Fibroblast of lung (primary cell): ENCODE measurements around the gene KRTAP20-3. TPM values are rescaled to one million over a fixed set of nuclear protein-coding genes. Genes with fewer than 3 reads are reported as not detected.

Experiments
- DNase-seq, 2 donors: peaks; one replicate each; pipeline versions ENCODE4 v3.0.0 to v3.0.0-alpha.2; 2010; ENCODE audit warnings: low read depth in 2 of 2
- H2AFZ ChIP-seq: 2 replicates; pipeline ENCODE4 v1.5.1; 2012; ENCODE audit warnings: low read length, control low read depth, inconsistent platforms
- H3K27ac ChIP-seq: 2 replicates; pipeline ENCODE4 v1.5.1; 2011; ENCODE audit warnings: low read length, control low read depth; ENCODE audit not compliant: insufficient read depth
- H3K27me3 ChIP-seq: 2 replicates; pipeline ENCODE4 v1.5.1; 2011; ENCODE audit warnings: mild to moderate bottlenecking, low read length; ENCODE audit not compliant: control insufficient read depth, insufficient read depth
- H3K36me3 ChIP-seq: 2 replicates; pipeline ENCODE4 v1.5.1; 2011; ENCODE audit warnings: low read length; ENCODE audit not compliant: control insufficient read depth, insufficient read depth
- H3K4me1 ChIP-seq: 2 replicates; pipeline ENCODE4 v1.5.1; 2011; ENCODE audit warnings: low read length; ENCODE audit not compliant: control insufficient read depth, insufficient read depth; ENCODE audit errors: extremely low read depth
- H3K4me2 ChIP-seq: 2 replicates; pipeline ENCODE4 v1.5.1; 2011; ENCODE audit warnings: low read length, control low read depth; ENCODE audit not compliant: insufficient read depth; ENCODE audit errors: extremely low read depth
- H3K4me3 ChIP-seq, 4 experiments: fragments of 200-600 bp in 1 of 4; sonication (generic) in 1 of 4; replicated peaks in 1 of 4; 2 replicates each; pipeline ENCODE4 v1.5.1; 2011 to 2016; ENCODE audit warnings: low read length in 4 of 4, low read depth in 3 of 4, mild to moderate bottlenecking in 3 of 4, control low read depth in 2 of 4, inconsistent platforms in 1 of 4, mixed read lengths in 1 of 4; ENCODE audit not compliant: insufficient read depth in 1 of 4; ENCODE audit errors: control extremely low read depth in 1 of 4
- H3K79me2 ChIP-seq: 2 replicates; pipeline ENCODE4 v1.5.1; 2012; ENCODE audit warnings: mild to moderate bottlenecking, low read length, inconsistent platforms; ENCODE audit not compliant: control insufficient read depth, insufficient read depth
- H3K9ac ChIP-seq: 2 replicates; pipeline ENCODE4 v1.5.1; 2011; ENCODE audit warnings: mild to moderate bottlenecking, low read length, control low read depth; ENCODE audit not compliant: insufficient read depth
- H3K9me3 ChIP-seq: 2 replicates; pipeline ENCODE4 v1.5.1; 2012; ENCODE audit warnings: low read depth, low read length; ENCODE audit not compliant: control insufficient read depth, insufficient read depth
- H4K20me1 ChIP-seq: 2 replicates; pipeline ENCODE4 v1.5.1; 2011; ENCODE audit warnings: low read length; ENCODE audit not compliant: control insufficient read depth, insufficient read depth; ENCODE audit errors: extremely low read depth
- CTCF ChIP-seq, 2 donors: IDR thresholded peaks in 1 of 2; conservative IDR thresholded peaks in 1 of 2; 1 replicate in 1 of 2; 2 replicates in 1 of 2; pipeline ENCODE4 v1.5.1; 2011 to 2012; ENCODE audit warnings: low read length in 2 of 2, control low read depth in 1 of 2, inconsistent platforms in 1 of 2, low read depth in 1 of 2, mild to moderate bottlenecking in 1 of 2
- EZH2 ChIP-seq: IDR thresholded peaks from 2 replicates; pipeline ENCODE4 v1.5.1; 2012; ENCODE audit warnings: low read length, control low read depth, mild to moderate bottlenecking; ENCODE audit errors: missing control alignments
- polyA plus RNA-seq, 2 donors: library from polyadenylated mRNA; depleted of rRNA in 1 of 2; stranded (reverse) in 1 of 2; unstranded in 1 of 2; fragments of >200 nt; gene quantifications; 2 replicates each; pipeline ENCODE4 v1.2.1, GENCODE V29; 2011 to 2012; ENCODE audit warnings: missing spikeins in 1 of 2
- total RNA-seq: library from RNA; depleted of rRNA; stranded (reverse); fragments of >200 nt; gene quantifications from 2 replicates; pipeline ENCODE4 v1.2.1, GENCODE V29; 2014

The KRTAP20-3 gene
- total and polyA plus RNA-seq, 2 donors (not counting 1 experiment from before 2014, with no cell fraction given): not detected

GRCh38 chr21:30676737-30677136 lies 34.1 kb downstream of the KRTAP20-3 start:
- Histone ChIP-seq H3K4me1 (no peaks in the 10 kb centered on the region), H4K20me1 (no peaks in the 10 kb centered on the region), H3K4me2 (no peak overlapping the region), H3K36me3 (no peaks in the 10 kb centered on the region), H3K9me3 (no peaks in the 10 kb centered on the region), H3K27ac (no peak overlapping the region), H2AFZ (no peak overlapping the region), H3K9ac (no peak overlapping the region), H3K27me3 (no peaks in the 10 kb centered on the region), H3K4me3 (no peak overlapping the region), H3K79me2 (no peaks in the 10 kb centered on the region)
- TF ChIP-seq EZH2: no peak
- TF ChIP-seq CTCF (conservative IDR thresholded peaks at IDR 0.05 in 1 of 2, IDR thresholded peaks at IDR 0.05 in 1 of 2; ENCODE audit: low read depth in 1 of 2, low read length in 2 of 2): no peak
- no peak for DNase-seq

- Histone ChIP-seq H3K4me1 (no peaks in the 10 kb centered on the region), H3K27ac (no peak overlapping the region), H3K4me2 (no peak overlapping the region), H3K27me3 (no peaks in the 10 kb centered on the region), H3K36me3 (no peaks in the 10 kb centered on the region), H3K9me3 (no peaks in the 10 kb centered on the region), H2AFZ (no peak overlapping the region), H4K20me1 (no peaks in the 10 kb centered on the region), H3K4me3 (no peak overlapping the region), H3K79me2 (no peaks in the 10 kb centered on the region), H3K9ac (no peak overlapping the region)
- no peak for DNase-seq
- TF ChIP-seq CTCF (conservative IDR thresholded peaks at IDR 0.05 in 1 of 2, IDR thresholded peaks at IDR 0.05 in 1 of 2; ENCODE audit: low read depth in 1 of 2, low read length in 2 of 2): no peak
- no peak for TF ChIP-seq EZH2
Observed at GRCh38 chr21:30680586-30680985, 37.9 kb downstream of the KRTAP20-3 start.

- no peak overlapping the region for H2AFZ ChIP-seq
- TF ChIP-seq CTCF (conservative IDR thresholded peaks at IDR 0.05 in 1 of 2, IDR thresholded peaks at IDR 0.05 in 1 of 2; ENCODE audit: low read depth in 1 of 2, low read length in 2 of 2) (no peak), EZH2 (no peak)
- no peak overlapping the region for H3K4me2 ChIP-seq
Observed at GRCh38 chr21:30684506-30684905, 41.8 kb downstream of the KRTAP20-3 start.

More at GRCh38 chr21:30684506-30684905, 41.8 kb downstream of the KRTAP20-3 start:
- H3K4me3 ChIP-seq: no peak overlapping the region
- no peaks in the 10 kb centered on the region for H4K20me1 ChIP-seq
- H3K79me2 ChIP-seq: no peaks in the 10 kb centered on the region
- H3K36me3 ChIP-seq: no peaks in the 10 kb centered on the region
- no peaks in the 10 kb centered on the region for H3K4me1 ChIP-seq
- H3K27me3 ChIP-seq: no peaks in the 10 kb centered on the region
- H3K27ac ChIP-seq: no peak overlapping the region
- H3K9ac ChIP-seq: no peak overlapping the region
- no peaks in the 10 kb centered on the region for H3K9me3 ChIP-seq
- no peak for DNase-seq
